Measurements from ENCODE around the gene MS4A10. TPM values are rescaled to one million over a fixed set of nuclear protein-coding genes. Genes with fewer than 3 reads are reported as not detected.

MS4A10 gene
- total and polyA plus RNA-seq, 2 experiments from 2014 or later = not detected

DNA sequence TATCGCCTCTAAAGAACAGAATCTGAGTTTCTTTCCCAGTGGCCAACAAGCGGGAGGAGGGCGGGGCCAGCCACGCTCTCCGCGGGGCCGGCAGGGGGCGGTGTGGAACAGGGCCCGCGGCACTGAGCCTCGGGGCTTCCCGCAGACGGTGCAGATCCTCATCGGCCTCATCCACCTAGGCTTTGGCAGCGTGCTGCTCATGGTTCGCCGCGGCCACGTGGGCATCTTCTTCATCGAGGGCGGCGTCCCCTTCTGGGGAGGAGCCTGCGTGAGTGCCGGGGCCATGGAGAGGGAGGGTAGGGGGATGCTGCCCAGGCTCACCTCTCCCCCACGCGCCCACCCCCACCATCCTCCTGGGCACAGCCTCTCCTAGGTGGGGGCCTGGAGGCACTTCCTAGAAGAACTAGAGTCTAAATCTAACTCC, 17.7 kb upstream of the MS4A10 start:
- Histone ChIP-seq H3K27me3 (no peaks in the 10 kb centered on the region), H3K9me3 (ENCODE audit: low read depth) (no peaks in the 10 kb centered on the region), H3K4me1 (ENCODE audit: low read depth) (no peaks in the 10 kb centered on the region), H3K36me3 (no peaks in the 10 kb centered on the region), H3K27ac (no peak overlapping the region), H3K4me3 (no peak overlapping the region)
- TF ChIP-seq, protein P1, sequence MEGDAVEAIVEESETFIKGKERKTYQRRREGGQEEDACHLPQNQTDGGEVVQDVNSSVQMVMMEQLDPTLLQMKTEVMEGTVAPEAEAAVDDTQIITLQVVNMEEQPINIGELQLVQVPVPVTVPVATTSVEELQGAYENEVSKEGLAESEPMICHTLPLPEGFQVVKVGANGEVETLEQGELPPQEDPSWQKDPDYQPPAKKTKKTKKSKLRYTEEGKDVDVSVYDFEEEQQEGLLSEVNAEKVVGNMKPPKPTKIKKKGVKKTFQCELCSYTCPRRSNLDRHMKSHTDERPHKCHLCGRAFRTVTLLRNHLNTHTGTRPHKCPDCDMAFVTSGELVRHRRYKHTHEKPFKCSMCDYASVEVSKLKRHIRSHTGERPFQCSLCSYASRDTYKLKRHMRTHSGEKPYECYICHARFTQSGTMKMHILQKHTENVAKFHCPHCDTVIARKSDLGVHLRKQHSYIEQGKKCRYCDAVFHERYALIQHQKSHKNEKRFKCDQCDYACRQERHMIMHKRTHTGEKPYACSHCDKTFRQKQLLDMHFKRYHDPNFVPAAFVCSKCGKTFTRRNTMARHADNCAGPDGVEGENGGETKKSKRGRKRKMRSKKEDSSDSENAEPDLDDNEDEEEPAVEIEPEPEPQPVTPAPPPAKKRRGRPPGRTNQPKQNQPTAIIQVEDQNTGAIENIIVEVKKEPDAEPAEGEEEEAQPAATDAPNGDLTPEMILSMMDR (IDR thresholded peaks at IDR 0.05; ENCODE audit: low read depth, low read length) = peak; percentile 61
- DNase-seq (ENCODE audit: low read depth in 1 of 2, low spot score in 1 of 2) = no peak

DNA sequence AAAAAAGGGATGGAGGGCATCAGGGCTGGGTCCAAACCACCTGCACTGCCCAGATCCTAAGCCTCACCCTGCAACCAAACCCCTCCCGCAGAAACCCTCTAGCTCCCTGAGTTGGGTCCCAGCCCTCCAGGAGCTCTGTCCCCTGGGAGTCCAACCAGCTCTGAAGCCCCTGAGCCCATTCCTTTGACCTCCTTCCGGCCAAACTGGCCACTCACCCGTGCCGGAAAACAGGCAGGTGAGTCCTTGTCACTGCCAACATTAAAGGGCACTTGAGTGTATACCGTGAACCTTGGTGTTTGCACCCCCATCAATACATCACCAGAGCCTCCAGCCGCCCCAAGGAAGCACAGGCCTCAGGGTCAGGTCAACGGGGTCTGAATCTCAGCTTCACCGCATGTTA, 16.9 kb upstream of the MS4A10 start:
- Histone ChIP-seq H3K4me1 (ENCODE audit: low read depth) (no peaks in the 10 kb centered on the region), H3K27ac (no peak overlapping the region), H3K36me3 (no peaks in the 10 kb centered on the region), H3K4me3 (no peak overlapping the region), H3K27me3 (no peaks in the 10 kb centered on the region), H3K9me3 (ENCODE audit: low read depth) (no peaks in the 10 kb centered on the region)
- TF ChIP-seq, protein P1 (IDR thresholded peaks at IDR 0.05; ENCODE audit: low read depth, low read length) = no peak
- no peak for DNase-seq (ENCODE audit: low read depth in 1 of 2, low spot score in 1 of 2)

DNA sequence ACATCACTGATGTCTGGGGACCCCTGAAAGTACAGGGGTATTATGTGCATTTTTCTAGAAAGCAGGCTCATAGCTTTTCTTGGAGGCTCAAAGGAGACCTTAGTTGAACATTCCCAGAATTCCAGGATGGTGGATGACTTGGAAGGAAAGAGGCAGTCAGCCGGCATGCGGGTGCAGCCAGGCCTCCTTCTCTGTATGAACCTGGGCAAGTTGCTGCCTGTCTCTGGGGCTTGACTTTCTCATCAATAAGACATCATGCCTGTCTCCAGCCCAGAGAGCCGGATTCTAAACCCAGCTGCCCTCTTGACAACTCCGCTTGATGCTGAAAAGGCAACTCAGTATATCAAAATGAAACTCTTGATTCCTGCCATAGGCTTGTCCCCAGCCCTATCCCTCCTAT, 15.9 kb upstream of the MS4A10 start:
- TF ChIP-seq, protein P1 (IDR thresholded peaks at IDR 0.05; ENCODE audit: low read depth, low read length) = no peak
- H3K36me3 ChIP-seq = no peaks in the 10 kb centered on the region

DNA sequence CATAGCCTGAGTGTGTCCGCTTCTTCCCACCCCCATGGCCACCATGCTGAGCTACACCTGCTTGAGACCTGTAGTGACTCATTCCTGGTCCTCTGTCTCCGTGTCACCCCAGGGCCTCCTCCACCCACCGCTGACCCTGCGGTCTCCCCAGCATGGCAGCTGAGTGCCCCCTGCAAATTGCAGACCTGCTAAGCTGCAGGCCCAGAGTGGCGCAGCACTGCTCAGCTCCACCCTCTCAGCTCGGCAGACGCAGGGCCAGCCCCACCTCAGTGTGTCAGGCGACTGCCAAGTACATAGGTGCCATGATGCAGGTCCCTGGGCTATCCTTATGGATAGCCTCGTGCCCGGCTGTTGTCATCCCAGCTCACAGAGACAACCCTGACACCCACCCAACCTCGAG, 15.3 kb upstream of the MS4A10 start:
- Histone ChIP-seq H3K36me3 (no peaks in the 10 kb centered on the region), H3K4me1 (ENCODE audit: low read depth) (no peaks in the 10 kb centered on the region), H3K4me3 (no peak overlapping the region), H3K27me3 (no peaks in the 10 kb centered on the region), H3K9me3 (ENCODE audit: low read depth) (no peaks in the 10 kb centered on the region), H3K27ac (no peak overlapping the region)
- DNase-seq (ENCODE audit: low read depth in 1 of 2, low spot score in 1 of 2) = no peak
- TF ChIP-seq, protein P1 (IDR thresholded peaks at IDR 0.05; ENCODE audit: low read depth, low read length) = no peak

More for the DNA sequence above, 15.9 kb upstream of the MS4A10 start:
- no peak for DNase-seq (ENCODE audit: low read depth in 1 of 2, low spot score in 1 of 2)
- H3K27me3 ChIP-seq = no peaks in the 10 kb centered on the region
- H3K4me3 ChIP-seq = no peak overlapping the region
- H3K9me3 ChIP-seq (ENCODE audit: low read depth) = no peaks in the 10 kb centered on the region
- no peak overlapping the region for H3K27ac ChIP-seq
- no peaks in the 10 kb centered on the region for H3K4me1 ChIP-seq (ENCODE audit: low read depth)

DNA sequence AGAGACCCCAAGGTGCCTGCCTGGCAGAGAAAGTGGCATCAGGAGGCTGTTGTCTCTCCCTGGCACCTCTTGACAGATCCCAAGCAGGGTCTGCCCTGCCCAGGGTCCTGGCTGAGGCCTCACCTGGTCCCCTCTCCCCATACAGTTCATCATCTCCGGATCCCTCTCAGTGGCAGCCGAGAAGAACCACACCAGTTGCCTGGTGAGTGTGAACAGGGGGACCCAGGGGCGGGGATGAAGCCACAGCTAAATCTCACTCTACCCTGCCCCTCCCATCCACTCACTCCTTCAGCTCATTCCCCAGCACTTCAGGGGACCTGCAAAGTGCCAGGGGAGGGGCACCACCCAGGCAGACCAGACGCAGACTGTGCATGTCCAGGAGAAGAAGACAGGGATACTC, 14.0 kb upstream of the MS4A10 start:
- no peaks in the 10 kb centered on the region for H3K36me3 ChIP-seq
- TF ChIP-seq, protein P1 (IDR thresholded peaks at IDR 0.05; ENCODE audit: low read depth, low read length) = no peak

More for the DNA sequence above, 14.0 kb upstream of the MS4A10 start:
- Histone ChIP-seq H3K4me1 (ENCODE audit: low read depth) (no peaks in the 10 kb centered on the region), H3K27ac (no peak overlapping the region), H3K4me3 (no peak overlapping the region), H3K27me3 (no peaks in the 10 kb centered on the region), H3K9me3 (ENCODE audit: low read depth) (no peaks in the 10 kb centered on the region)
- DNase-seq (ENCODE audit: low read depth in 1 of 2, low spot score in 1 of 2) = no peak

Measured in cardiac muscle cell (in vitro differentiated cells and primary cell).